Stimulated activated naive CD4-positive, alpha-beta T cell treated with Interleukin-2 at 50 U/mL for 16 hours (primary cell): ENCODE data around the gene CSTPP1.

Experiments
- DNase-seq: peaks from one replicate; lab custom pipeline; 2025; lab: John Stamatoyannopoulos, UW

The CSTPP1 gene, protein sequence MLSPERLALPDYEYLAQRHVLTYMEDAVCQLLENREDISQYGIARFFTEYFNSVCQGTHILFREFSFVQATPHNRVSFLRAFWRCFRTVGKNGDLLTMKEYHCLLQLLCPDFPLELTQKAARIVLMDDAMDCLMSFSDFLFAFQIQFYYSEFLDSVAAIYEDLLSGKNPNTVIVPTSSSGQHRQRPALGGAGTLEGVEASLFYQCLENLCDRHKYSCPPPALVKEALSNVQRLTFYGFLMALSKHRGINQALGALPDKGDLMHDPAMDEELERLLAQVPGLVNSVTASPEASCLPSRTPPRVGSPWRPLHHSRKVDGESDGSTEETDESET

DNA sequence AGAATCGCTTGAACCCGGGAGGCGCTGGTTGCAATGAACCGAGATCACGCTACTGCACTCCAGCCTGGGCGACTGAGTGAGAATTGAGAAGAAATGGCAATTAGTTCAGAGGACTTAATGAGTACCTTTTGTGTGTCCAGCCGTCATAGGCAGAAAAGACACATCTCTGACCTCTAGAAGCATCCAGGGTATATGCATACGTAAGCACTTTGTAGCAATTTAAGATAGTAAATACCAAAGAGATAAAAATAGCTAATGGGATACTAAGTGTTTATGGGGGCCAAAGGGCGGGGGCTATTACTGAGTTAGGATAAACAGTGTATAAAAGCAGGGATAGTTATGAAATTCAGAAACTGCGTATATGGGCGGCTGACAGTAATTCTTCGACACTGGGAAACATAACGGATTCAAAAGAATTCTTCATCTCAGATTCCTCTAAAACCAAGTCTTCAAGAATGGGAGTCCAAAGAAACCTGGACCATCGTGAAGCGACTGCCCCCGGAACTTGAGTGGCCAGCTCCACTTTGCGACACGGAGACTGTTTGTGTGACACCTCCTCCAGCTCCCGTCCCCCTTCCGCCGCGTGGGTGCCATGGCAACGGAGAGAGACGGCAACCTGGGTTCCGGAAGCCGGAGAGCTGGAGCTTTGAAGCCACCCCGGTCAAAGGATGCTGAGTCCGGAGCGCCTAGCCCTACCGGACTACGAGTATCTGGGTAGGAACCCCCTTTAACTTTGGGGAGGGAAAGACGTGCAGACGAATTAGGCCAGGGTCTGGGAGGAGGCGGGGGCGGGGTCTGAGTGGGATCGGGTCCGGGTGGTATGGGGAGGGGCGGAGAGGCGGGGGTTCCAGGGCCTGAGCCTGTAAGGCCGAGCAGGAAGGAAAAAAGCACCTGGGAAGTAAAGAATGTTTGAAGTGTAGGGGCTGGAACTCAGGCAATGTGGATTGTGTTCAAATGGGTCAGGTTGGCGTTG, at the start of gene CSTPP1:
CSTPP1 (plus strand) TSS at position 624 of the 973 bp plus-strand sequence; CDS start at position 669, 45 bp downstream.
- peak; percentile 92 for DNase-seq

GRCh38 chr11:46888636-46889035, 47.9 kb upstream of the CSTPP1 start:
- no peak for DNase-seq

DNA sequence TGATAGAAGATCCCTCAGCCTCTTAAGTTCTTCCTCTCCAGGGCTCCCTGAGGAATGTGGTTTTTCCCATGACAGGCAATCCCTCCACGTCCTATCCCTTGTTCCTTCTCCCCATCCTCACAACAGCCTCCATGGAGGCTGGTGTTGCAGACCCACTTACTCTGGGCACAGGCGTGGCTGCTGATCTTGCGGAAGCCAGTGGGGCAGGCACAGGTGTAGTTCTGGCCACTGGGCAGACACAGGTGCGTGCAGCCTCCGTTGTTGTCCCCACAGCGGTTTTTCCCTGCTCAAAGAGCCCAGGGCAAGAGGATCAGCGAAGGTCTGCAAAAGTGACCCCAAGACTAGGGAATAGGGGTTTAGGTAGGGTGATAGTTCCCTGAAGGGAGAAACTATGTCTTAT, 47.3 kb upstream of the CSTPP1 start:
- DNase-seq: no peak

GRCh38 chr11:46889689-46890475, 46.7 kb upstream of the CSTPP1 start:
- DNase-seq: peak; percentile 47

- DNase-seq: no peak
Observed at GRCh38 chr11:46890665-46891064, 45.9 kb upstream of the CSTPP1 start.

GRCh38 chr11:46892109-46892508, 44.5 kb upstream of the CSTPP1 start:
- no peak for DNase-seq

DNA sequence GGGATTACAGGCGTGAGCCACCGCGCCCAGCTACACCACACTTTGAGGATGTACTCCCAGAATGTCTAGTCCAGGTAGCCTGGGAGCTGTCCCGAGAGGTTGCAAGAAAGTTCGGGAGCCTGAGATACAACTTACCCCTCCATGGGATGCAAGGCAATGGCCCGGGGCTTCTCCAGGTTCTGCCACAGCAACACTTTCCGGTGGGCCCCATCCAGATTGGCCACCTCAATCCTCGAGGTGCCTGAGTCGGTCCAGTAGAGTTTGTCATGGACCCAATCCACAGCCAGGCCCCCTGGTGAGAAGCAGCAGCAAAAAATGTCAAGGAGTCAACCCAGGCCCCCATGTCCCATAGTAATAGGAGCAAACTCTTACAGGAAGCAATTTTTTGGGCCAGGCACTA, 43.7 kb upstream of the CSTPP1 start:
- no peak for DNase-seq

GRCh38 chr11:46894506-46894905, 42.1 kb upstream of the CSTPP1 start:
- DNase-seq: no peak

DNA sequence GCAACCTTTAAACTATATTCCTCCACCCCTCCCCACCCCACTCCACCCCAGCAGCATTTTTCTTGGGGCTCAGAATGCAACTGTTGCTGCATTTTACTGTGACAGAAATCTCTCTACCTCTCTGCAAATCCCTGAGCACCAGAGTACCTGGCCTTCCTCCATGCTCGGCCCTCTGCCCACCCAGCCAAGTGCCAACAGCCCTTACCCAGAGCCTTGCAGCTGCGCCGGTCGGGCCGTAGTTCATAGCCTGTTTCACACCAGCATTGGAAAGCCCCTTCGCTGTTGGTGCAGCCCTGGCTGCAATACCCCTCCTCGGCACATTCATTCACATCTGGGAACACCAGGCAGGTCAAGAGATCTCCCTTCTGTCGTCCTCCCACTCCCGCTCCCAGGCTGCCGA, 41.6 kb upstream of the CSTPP1 start:
- DNase-seq: no peak

DNA sequence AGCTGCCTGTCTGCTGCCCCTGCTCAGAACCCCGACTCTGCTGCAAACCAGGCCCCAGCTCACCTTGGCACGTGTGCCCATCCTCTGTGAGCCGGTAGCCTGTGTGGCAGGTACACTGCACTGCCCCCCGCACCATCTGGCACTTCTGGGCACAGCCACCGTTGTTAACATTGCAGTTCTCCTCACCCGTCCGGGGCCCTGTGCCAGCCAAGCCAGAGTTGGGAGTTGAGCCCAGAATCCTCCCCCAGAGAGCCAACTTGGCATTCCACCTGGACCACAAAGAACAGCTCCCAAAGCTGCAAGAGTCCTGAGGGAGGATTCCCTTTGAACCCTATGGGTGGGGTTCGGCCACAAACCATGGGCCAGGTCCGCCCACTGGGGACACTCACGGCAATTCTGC, 40.7 kb upstream of the CSTPP1 start:
- DNase-seq: no peak

DNA sequence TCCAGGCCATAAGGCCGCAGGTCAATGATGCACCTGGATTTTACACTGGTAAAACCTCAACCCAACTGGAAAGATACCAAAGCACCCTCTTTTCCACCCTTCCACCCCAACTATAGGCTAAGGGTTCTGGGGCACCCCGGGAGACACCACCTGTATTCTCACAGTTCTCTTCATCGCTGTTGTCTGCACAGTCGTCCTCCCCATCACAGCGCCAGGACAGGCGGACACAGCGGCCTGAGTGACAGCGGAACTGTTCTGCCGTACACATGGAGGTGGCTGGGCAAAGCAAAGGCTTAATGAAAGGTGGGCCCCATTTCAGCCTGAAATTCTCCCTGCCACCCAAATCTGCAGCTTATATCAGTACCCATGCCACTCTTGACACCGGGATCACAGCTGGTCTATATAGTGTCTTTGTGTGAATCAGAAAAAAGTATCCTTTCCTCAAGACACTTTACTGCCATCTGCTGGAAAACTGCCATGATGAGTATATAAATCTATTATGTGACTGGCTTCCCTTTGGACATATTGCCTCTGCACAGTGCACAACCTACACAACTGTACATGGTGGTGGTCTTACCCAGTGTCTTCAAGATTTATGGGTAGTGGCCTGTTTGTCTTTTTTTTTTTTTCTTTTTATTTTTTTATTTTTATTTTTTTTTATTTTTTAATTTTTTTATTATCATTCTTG, 39.7 kb upstream of the CSTPP1 start:
- no peak for DNase-seq

DNA sequence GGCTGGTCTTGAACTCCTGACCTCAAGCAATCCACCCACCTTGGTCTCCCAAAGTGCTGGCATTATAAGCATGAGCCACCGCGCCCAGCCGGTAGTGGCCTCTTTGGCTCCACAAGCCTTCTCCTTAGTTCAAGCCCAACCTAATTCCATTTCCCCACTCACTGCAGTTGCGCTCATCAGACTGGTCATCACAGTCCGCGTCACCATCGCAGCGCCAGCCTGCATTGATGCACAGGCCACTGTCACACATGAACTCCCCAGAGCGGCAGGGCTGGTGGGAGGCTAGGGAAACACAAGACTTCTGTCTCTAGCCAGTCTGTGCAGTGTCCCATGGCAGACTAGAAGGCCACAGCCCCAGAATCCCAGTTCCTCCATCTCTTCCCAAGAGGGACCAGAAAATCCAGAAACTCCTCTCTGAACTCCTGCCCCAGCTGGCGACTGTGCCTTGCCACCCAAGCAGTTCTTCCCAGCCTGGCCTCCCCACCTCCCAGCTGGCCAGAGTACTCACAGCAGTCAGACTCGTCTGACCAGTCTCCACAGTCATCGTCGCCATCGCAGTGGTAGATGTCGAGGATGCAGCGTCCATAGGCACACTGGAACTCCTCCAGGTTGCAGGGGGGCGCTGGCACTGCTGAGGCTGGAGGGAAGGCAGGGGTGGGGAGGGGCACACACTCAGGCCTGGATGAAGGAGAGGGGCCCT, 38.0 kb upstream of the CSTPP1 start:
- DNase-seq: no peak

GRCh38 chr11:46899501-46900025, 37.0 kb upstream of the CSTPP1 start:
- DNase-seq: no peak

- DNase-seq: no peak
Observed at GRCh38 chr11:46900091-46900746, 36.3 kb upstream of the CSTPP1 start.

DNA sequence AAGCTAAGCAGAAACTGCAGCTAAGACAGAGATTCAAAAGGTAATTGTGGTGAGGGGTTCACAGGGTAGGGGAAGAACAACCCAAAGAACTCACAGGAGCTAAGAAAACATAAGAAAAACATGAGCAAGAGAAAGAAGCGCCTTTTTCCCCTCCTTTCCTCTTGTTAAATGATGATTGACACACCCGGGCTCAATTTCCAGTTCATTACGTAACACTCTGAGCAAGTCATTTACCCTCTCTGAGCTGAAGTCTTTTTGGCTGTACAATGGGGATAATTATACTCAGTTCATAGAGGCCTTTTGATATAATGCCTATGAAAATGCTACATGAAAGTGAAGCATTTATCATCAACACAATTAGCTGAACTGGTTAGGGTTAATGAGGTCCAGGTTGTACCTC, 35.4 kb upstream of the CSTPP1 start:
- no peak for DNase-seq

GRCh38 chr11:46902694-46903093, 33.9 kb upstream of the CSTPP1 start:
- DNase-seq: no peak

- no peak for DNase-seq
Observed at GRCh38 chr11:46903846-46904245, 32.7 kb upstream of the CSTPP1 start.

DNA sequence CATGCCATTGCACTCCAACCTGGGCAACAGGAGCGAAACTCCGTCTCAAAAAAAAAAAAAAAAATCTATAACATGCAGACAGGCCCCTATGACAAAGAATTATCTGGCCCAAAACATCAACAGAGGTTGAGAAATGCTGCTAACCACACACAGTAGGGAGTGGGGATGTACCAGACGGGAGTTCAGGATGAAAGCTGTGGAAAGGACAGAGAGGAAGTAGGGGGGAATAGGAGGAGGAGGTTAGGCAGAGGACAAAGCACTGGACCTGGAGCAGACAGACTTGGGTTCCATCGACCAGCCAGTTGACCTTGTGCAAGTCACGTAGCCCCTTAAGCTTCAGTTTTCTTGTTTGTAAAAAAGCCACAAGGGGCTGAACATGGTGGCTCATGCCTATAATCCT, 30.8 kb upstream of the CSTPP1 start:
- no peak for DNase-seq

DNA sequence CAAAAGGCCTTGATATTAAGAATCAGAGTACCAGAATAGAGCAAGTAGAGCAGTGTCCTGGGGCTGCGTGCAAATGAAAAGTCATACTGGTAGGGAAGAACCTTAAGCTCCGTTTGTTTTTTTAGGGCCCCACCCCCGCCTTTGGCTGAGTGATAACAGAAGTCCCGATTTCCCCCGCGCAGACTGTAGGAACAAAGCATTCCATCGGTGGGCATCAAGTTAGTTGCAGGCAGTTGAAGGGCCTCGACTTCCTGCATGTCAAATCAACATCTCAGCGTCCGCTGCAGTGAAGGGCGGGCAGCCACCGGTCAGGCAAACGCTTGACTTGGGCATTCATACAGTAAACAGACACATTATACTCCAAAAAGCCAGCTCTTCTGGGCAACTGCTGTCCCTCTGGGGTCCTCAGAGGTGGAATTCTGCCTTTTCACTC, 29.9 kb upstream of the CSTPP1 start:
- DNase-seq: no peak

DNA sequence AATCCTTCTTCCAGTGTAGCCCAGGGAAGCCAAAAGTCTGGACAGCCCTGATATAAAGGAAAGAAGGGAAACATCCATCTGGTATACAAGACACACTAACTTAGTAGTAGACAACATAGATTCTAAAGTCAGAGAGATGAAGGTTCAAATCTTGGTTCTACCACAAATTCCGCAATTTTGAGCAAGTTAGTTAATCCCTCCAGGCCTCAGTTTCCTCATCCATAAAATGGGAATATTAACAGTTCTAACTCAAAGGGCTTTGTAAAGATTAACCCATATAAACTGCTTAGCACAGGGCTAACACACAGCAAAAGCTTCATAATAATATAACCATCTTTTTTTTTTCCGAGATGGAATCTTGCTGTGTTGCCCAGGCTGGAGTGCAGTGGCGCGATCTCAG, 29.0 kb upstream of the CSTPP1 start:
- no peak for DNase-seq
